GM18498 (cell line): Measurements from ENCODE around the gene CFAP70.
"Not testable (repeated sequence)": the region's sequence is repeated elsewhere in the genome, so short reads cannot be mapped to it uniquely, and the experiment has no call there.

Source experiments
- ATAC-seq: cut with Tn5 transposase; IDR thresholded peaks from one replicate; pipeline ENCODE4 v1.9.1; 2021; ENCODE audit warnings: mild to moderate bottlenecking, moderate library complexity; ENCODE audit not compliant: unreplicated experiment

CFAP70 gene

GRCh38 chr10:73258612-73259011 lies 100.1 kb downstream of the CFAP70 start:
- not testable (repeated sequence) for ATAC-seq

GRCh38 chr10:73253225-73253555 lies 105.5 kb downstream of the CFAP70 start:
- ATAC-seq, result peak; percentile 4

GRCh38 chr10:73252445-73253224 lies 106.0 kb downstream of the CFAP70 start, which contains the start of gene MRPS16:
MRPS16 (minus strand) TSS chr10:73252644; CDS start chr10:73252482, 162 bp downstream.
- peak; percentile 82 for ATAC-seq

GRCh38 chr10:73251683-73252444 lies 106.8 kb downstream of the CFAP70 start:
- peak; percentile 52 for ATAC-seq

GRCh38 chr10:73248259-73248724 lies 110.4 kb downstream of the CFAP70 start:
- ATAC-seq, result no peak

- no peak for ATAC-seq
Measured at GRCh38 chr10:73247509-73248258, 111.0 kb downstream of the CFAP70 start.

GRCh38 chr10:73246646-73247508 lies 111.8 kb downstream of the CFAP70 start, which contains the start of gene DNAJC9:
DNAJC9 (minus strand) TSS chr10:73247255; CDS start chr10:73247189, 66 bp downstream.
- peak; percentile 83 for ATAC-seq

- no peak for ATAC-seq
Measured at GRCh38 chr10:73246322-73246645, 112.4 kb downstream of the CFAP70 start.

GRCh38 chr10:73244866-73245477 lies 113.7 kb downstream of the CFAP70 start:
- ATAC-seq, result no peak

GRCh38 chr10:73239908-73240307 lies 118.8 kb downstream of the CFAP70 start:
- no peak for ATAC-seq

- no peak for ATAC-seq
Measured at GRCh38 chr10:73238990-73239566, 119.6 kb downstream of the CFAP70 start.

GRCh38 chr10:73234695-73235094 lies 124.0 kb downstream of the CFAP70 start:
- ATAC-seq, result no peak

GRCh38 chr10:73233883-73234282 lies 124.8 kb downstream of the CFAP70 start:
- no peak for ATAC-seq

GRCh38 chr10:73232887-73233286 lies 125.8 kb downstream of the CFAP70 start:
- ATAC-seq, result no peak

- ATAC-seq, result no peak
Measured at GRCh38 chr10:73229567-73229966, 129.1 kb downstream of the CFAP70 start.

GRCh38 chr10:73228247-73228646 lies 130.4 kb downstream of the CFAP70 start:
- ATAC-seq, result no peak

GRCh38 chr10:73226663-73227062 lies 132.0 kb downstream of the CFAP70 start:
- no peak for ATAC-seq

- no peak for ATAC-seq
Measured at GRCh38 chr10:73225518-73225917, 133.1 kb downstream of the CFAP70 start.

- ATAC-seq, result no peak
Measured at GRCh38 chr10:73220989-73221388, 137.7 kb downstream of the CFAP70 start.

- no peak for ATAC-seq
Measured at GRCh38 chr10:73219384-73219783, 139.3 kb downstream of the CFAP70 start.
